Measurements from ENCODE around the gene SLC6A2. TPM values are rescaled to one million over a fixed set of nuclear protein-coding genes. Genes with fewer than 3 reads are reported as not detected.

SLC6A2 gene
- total and polyA plus RNA-seq, 2 donors = 0.27 to 10.5 TPM

GRCh38 chr16:55671206-55671973, 15.6 kb downstream of the SLC6A2 start:
- 95% methylated on average over 26 of the region's 26 CpGs for WGBS
- no peaks in the 10 kb centered on the region for H3K4me1 ChIP-seq (ENCODE audit: insufficient read depth)
- no peaks in the 10 kb centered on the region for H3K36me3 ChIP-seq (ENCODE audit: insufficient read depth)
- DNase-seq (ENCODE audit: extremely low spot score) = no peak
- no peak overlapping the region for H3K27ac ChIP-seq (ENCODE audit: low read depth)
- H3K4me3 ChIP-seq (ENCODE audit: low read depth, low read length) = no peak overlapping the region

GRCh38 chr16:55671974-55672280, 16.1 kb downstream of the SLC6A2 start:
- no peak overlapping the region for H3K27ac ChIP-seq (ENCODE audit: low read depth)
- no peaks in the 10 kb centered on the region for H3K36me3 ChIP-seq (ENCODE audit: insufficient read depth)
- H3K4me3 ChIP-seq (ENCODE audit: low read depth, low read length) = no peak overlapping the region
- 93% methylated on average over 10 of the region's 10 CpGs for WGBS
- no peaks in the 10 kb centered on the region for H3K4me1 ChIP-seq (ENCODE audit: insufficient read depth)
- no peak for DNase-seq (ENCODE audit: extremely low spot score)

- H3K4me3 ChIP-seq (ENCODE audit: low read depth, low read length) = no peak overlapping the region
- DNase-seq (ENCODE audit: extremely low spot score) = no peak
- WGBS = 53% methylated on average over 6 of the region's 6 CpGs
Observed at GRCh38 chr16:55672471-55672870, 16.7 kb downstream of the SLC6A2 start.

GRCh38 chr16:55678161-55678821, 22.5 kb downstream of the SLC6A2 start:
- WGBS = 76% methylated on average over 7 of the region's 7 CpGs

More at GRCh38 chr16:55672471-55672870, 16.7 kb downstream of the SLC6A2 start:
- Histone ChIP-seq H3K27ac (ENCODE audit: low read depth) (no peak overlapping the region), H3K36me3 (ENCODE audit: insufficient read depth) (no peaks in the 10 kb centered on the region), H3K4me1 (ENCODE audit: insufficient read depth) (no peaks in the 10 kb centered on the region)

GRCh38 chr16:55682086-55682485, 26.3 kb downstream of the SLC6A2 start:
- Histone ChIP-seq H3K4me3 (ENCODE audit: low read depth, low read length) (no peak overlapping the region), H3K36me3 (ENCODE audit: insufficient read depth) (no peaks in the 10 kb centered on the region), H3K27ac (ENCODE audit: low read depth) (no peak overlapping the region), H3K4me1 (ENCODE audit: insufficient read depth) (no peaks in the 10 kb centered on the region)
- DNase-seq (ENCODE audit: extremely low spot score) = no peak
- 96% methylated on average over 7 of the region's 7 CpGs for WGBS

More at GRCh38 chr16:55678161-55678821, 22.5 kb downstream of the SLC6A2 start:
- Histone ChIP-seq H3K36me3 (ENCODE audit: insufficient read depth) (no peaks in the 10 kb centered on the region), H3K4me1 (ENCODE audit: insufficient read depth) (no peaks in the 10 kb centered on the region), H3K4me3 (ENCODE audit: low read depth, low read length) (no peak overlapping the region), H3K27ac (ENCODE audit: low read depth) (no peak overlapping the region)
- DNase-seq (ENCODE audit: extremely low spot score) = no peak

GRCh38 chr16:55685973-55686372, 30.2 kb downstream of the SLC6A2 start:
- Histone ChIP-seq H3K4me1 (ENCODE audit: insufficient read depth) (no peaks in the 10 kb centered on the region), H3K36me3 (ENCODE audit: insufficient read depth) (no peaks in the 10 kb centered on the region), H3K4me3 (ENCODE audit: low read depth, low read length) (no peak overlapping the region), H3K27ac (ENCODE audit: low read depth) (no peak overlapping the region)
- DNase-seq (ENCODE audit: extremely low spot score) = no peak
- WGBS = 96% methylated on average over 1 of the region's 1 CpG

- no peak for DNase-seq (ENCODE audit: extremely low spot score)
- 93% methylated on average over 1 of the region's 1 CpG for WGBS
- H3K36me3 ChIP-seq (ENCODE audit: insufficient read depth) = no peaks in the 10 kb centered on the region
Observed at GRCh38 chr16:55686671-55687070, 30.9 kb downstream of the SLC6A2 start.

GRCh38 chr16:55687802-55688201, 32.0 kb downstream of the SLC6A2 start:
- no peak for DNase-seq (ENCODE audit: extremely low spot score)
- Histone ChIP-seq H3K4me1 (ENCODE audit: insufficient read depth) (no peaks in the 10 kb centered on the region), H3K36me3 (ENCODE audit: insufficient read depth) (no peaks in the 10 kb centered on the region), H3K27ac (ENCODE audit: low read depth) (no peak overlapping the region), H3K4me3 (ENCODE audit: low read depth, low read length) (no peak overlapping the region)
- WGBS = 83% methylated on average over 2 of the region's 2 CpGs

More at GRCh38 chr16:55686671-55687070, 30.9 kb downstream of the SLC6A2 start:
- H3K4me3 ChIP-seq (ENCODE audit: low read depth, low read length) = no peak overlapping the region
- H3K4me1 ChIP-seq (ENCODE audit: insufficient read depth) = no peaks in the 10 kb centered on the region
- no peak overlapping the region for H3K27ac ChIP-seq (ENCODE audit: low read depth)

- WGBS = 82% methylated on average over 1 of the region's 1 CpG
- Histone ChIP-seq H3K36me3 (ENCODE audit: insufficient read depth) (no peaks in the 10 kb centered on the region), H3K27ac (ENCODE audit: low read depth) (no peak overlapping the region), H3K4me3 (ENCODE audit: low read depth, low read length) (no peak overlapping the region), H3K4me1 (ENCODE audit: insufficient read depth) (no peaks in the 10 kb centered on the region)
- no peak for DNase-seq (ENCODE audit: extremely low spot score)
Observed at GRCh38 chr16:55690841-55691240, 35.1 kb downstream of the SLC6A2 start.

- Histone ChIP-seq H3K4me3 (ENCODE audit: low read depth, low read length) (no peak overlapping the region), H3K4me1 (ENCODE audit: insufficient read depth) (no peaks in the 10 kb centered on the region), H3K36me3 (ENCODE audit: insufficient read depth) (no peaks in the 10 kb centered on the region), H3K27ac (ENCODE audit: low read depth) (no peak overlapping the region)
- no peak for DNase-seq (ENCODE audit: extremely low spot score)
- 97% methylated on average over 12 of the region's 12 CpGs for WGBS
Observed at GRCh38 chr16:55691771-55692170, 36.0 kb downstream of the SLC6A2 start.

GRCh38 chr16:55695595-55695994, 39.8 kb downstream of the SLC6A2 start:
- Histone ChIP-seq H3K36me3 (ENCODE audit: insufficient read depth) (no peaks in the 10 kb centered on the region), H3K4me1 (ENCODE audit: insufficient read depth) (no peaks in the 10 kb centered on the region), H3K4me3 (ENCODE audit: low read depth, low read length) (no peak overlapping the region), H3K27ac (ENCODE audit: low read depth) (no peak overlapping the region)
- WGBS = 89% methylated on average over 5 of the region's 5 CpGs
- no peak for DNase-seq (ENCODE audit: extremely low spot score)

- no peak overlapping the region for H3K4me3 ChIP-seq (ENCODE audit: low read depth, low read length)
- no peak overlapping the region for H3K27ac ChIP-seq (ENCODE audit: low read depth)
- H3K4me1 ChIP-seq (ENCODE audit: insufficient read depth) = no peaks in the 10 kb centered on the region
- 86% methylated on average over 7 of the region's 7 CpGs for WGBS
- no peak for DNase-seq (ENCODE audit: extremely low spot score)
- H3K36me3 ChIP-seq (ENCODE audit: insufficient read depth) = no peaks in the 10 kb centered on the region
Observed at GRCh38 chr16:55697867-55698266, 42.1 kb downstream of the SLC6A2 start.

- no peak overlapping the region for H3K4me3 ChIP-seq (ENCODE audit: low read depth, low read length)
- WGBS = 90% methylated on average over 6 of the region's 6 CpGs
Observed at GRCh38 chr16:55698331-55698730, 42.5 kb downstream of the SLC6A2 start.

GRCh38 chr16:55698946-55699345, 43.2 kb downstream of the SLC6A2 start:
- DNase-seq (ENCODE audit: extremely low spot score) = no peak

More at GRCh38 chr16:55698331-55698730, 42.5 kb downstream of the SLC6A2 start:
- H3K27ac ChIP-seq (ENCODE audit: low read depth) = no peak overlapping the region
- no peaks in the 10 kb centered on the region for H3K4me1 ChIP-seq (ENCODE audit: insufficient read depth)
- no peaks in the 10 kb centered on the region for H3K36me3 ChIP-seq (ENCODE audit: insufficient read depth)
- DNase-seq (ENCODE audit: extremely low spot score) = no peak

More at GRCh38 chr16:55698946-55699345, 43.2 kb downstream of the SLC6A2 start:
- Histone ChIP-seq H3K27ac (ENCODE audit: low read depth) (no peak overlapping the region), H3K4me3 (ENCODE audit: low read depth, low read length) (no peak overlapping the region), H3K4me1 (ENCODE audit: insufficient read depth) (no peaks in the 10 kb centered on the region), H3K36me3 (ENCODE audit: insufficient read depth) (no peaks in the 10 kb centered on the region)

Data from urinary bladder (tissue), 4 donors.